Motor neuron (in vitro differentiated cells): ENCODE measurements around the gene THAP4. TPM values are rescaled to one million over a fixed set of nuclear protein-coding genes. Genes with fewer than 3 reads are reported as not detected.

Source experiments
- ATAC-seq, 8 experiments: fragments of 200-7000 bp; cut with Tn5 transposase; replicated peaks in 6 of 8; 2 replicates each; pipeline ENCODE4 v1.8.0; 2021; ENCODE audit warnings: mild to moderate bottlenecking in 8 of 8, moderate library complexity in 8 of 8
- H3K27ac ChIP-seq, 2 donors: fragments of 250-450 bp; sonication (Bioruptor Pico); 2 replicates each; pipeline ENCODE4 v1.9.0; 2021; ENCODE audit warnings: antibody characterized with exemption in 2 of 2, mild to moderate bottlenecking in 2 of 2, moderate library complexity in 1 of 2
- H3K4me1 ChIP-seq, 2 donors: fragments of 250-450 bp; sonication (Bioruptor Pico); replicated peaks in 1 of 2; 2 replicates each; pipeline ENCODE4 v1.6.1; 2021; ENCODE audit warnings: antibody characterized with exemption in 2 of 2, mild to moderate bottlenecking in 2 of 2, moderate library complexity in 1 of 2
- H3K4me3 ChIP-seq, 5 donors: fragments of 250-450 bp; sonication (Bioruptor Pico); 2 replicates each; pipeline ENCODE4 v1.9.0; 2021; ENCODE audit warnings: antibody characterized with exemption in 5 of 5, mild to moderate bottlenecking in 5 of 5, moderate library complexity in 4 of 5
- WGBS, 10 experiments: fragments of 450-650 bp; shearing (Covaris generic); methylation state at CpG; one replicate each; pipeline ENCODE4 v1.0.0; 2022; 5-methylcytosine and 5-hydroxymethylcytosine counted together
- in situ Hi-C, 9 experiments: fragments of 400-800 bp; cut with MboI; loops; one replicate each; pipeline ENCODE4 v1.15.0; 2021; ENCODE audit warnings: low sequenced_read_pairs in 9 of 9, low pct_unique_long_range_greater_than_20kb in 2 of 9; ENCODE audit not compliant: unreplicated experiment in 9 of 9
- total RNA-seq, 8 experiments: library from RNA; unstranded; fragments of 300-600 nt; gene quantifications; 2 replicates each; pipeline versions ENCODE4 v1.2.3 to v1.2.4, GENCODE V29; 2022

THAP4 gene
- total RNA-seq, 8 experiments from 2014 or later: 39.2 to 72.1 (median 48.9) TPM

- peak overlapping the region in 1 of 2 donors; percentile 19 for H3K27ac ChIP-seq
- peak overlapping the region; percentile 13 to 32 (median 29) for H3K4me3 ChIP-seq
Observed at GRCh38 chr2:241609859-241610793, 26.8 kb downstream of the THAP4 start.

GRCh38 chr2:241608881-241609280, 28.1 kb downstream of the THAP4 start:
- in situ Hi-C loops: no loop called here
- H3K27ac ChIP-seq: peak overlapping the region in 1 of 2 donors; percentile 53
- no peak overlapping the region for H3K4me3 ChIP-seq
- peaks cover 0 to 12% of the 10 kb centered on the region in 2 donors for H3K4me1 ChIP-seq
- WGBS, 10 experiments: 60 to 100% (median 95%) methylated on average over 1 to 10 of the region's 10 CpGs; no CpG with 5 or more reads in 3 of the 10 experiments
- no peak for ATAC-seq

More at GRCh38 chr2:241609859-241610793, 26.8 kb downstream of the THAP4 start:
- 10 to 40% (median 28%) methylated on average over 3 to 10 of the region's 76 CpGs; no CpG with 5 or more reads in 6 of the 10 experiments for WGBS, 10 experiments
- peaks cover 0 to 12% of the 10 kb centered on the region in 2 donors for H3K4me1 ChIP-seq
- peak; percentile 92 to 98 (median 95) for ATAC-seq
- in situ Hi-C loops: no loop called here

DNA sequence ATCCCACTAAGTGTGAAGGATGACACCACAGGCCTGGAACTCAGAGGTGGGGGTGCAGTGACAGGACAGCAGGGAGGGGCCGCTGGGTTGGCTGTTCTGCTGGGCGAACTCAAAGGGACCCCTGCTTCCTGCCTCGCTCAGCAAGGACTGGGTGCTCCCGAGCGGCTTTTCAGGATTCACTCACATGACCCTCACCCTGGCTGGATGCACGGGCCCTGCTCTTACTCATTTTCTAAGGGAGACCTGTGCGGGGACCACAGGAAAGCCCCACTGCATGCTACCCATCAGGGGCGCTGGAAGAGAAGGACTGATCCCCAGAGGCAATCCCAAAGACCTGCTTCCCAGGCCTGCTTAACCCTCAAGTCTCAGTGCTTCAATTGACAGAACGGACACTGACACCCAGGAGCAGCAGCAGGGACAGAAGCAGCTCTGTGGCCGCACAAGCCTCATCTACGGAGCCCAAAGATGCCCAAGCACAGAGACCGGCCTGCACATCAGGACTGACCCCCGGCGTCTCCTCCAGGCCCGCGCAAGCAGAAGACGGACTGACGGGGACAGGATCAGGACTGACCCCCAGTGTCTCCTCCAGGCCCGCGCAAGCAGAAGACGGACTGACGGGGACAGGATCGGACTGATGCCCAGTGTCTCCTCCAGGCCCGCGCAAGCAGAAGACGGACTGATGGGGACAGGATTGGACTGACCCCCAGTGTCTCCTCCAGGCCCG, 29.6 kb downstream of the THAP4 start:
- H3K4me1 ChIP-seq: peaks cover 0 to 12% of the 10 kb centered on the region in 2 donors
- H3K27ac ChIP-seq: no peak overlapping the region
- no peak overlapping the region for H3K4me3 ChIP-seq
- ATAC-seq: no peak
- in situ Hi-C loops: no loop called here
- 95 to 100% (median 98%) methylated on average over 2 to 12 of the region's 27 CpGs; no CpG with 5 or more reads in 4 of the 10 experiments for WGBS, 10 experiments

DNA sequence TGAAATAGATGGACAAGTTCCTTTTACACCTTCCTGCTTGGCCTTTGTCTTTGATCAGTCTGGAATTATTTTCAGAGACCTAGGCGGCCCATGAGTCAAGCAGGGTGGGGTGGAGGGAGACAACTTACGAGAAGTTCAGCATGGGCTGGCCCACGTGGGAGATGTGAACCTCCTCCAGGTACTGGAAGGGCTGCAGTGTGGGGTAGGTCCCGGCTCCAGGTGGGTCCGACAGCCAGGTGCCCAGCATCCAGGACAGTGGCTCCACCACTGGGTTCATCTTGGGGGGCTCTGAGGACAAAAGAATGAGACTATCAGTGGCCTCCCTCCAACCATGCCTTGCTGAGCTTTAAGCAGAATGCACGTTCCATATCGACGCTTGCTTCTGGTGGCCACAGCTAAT, 30.8 kb downstream of the THAP4 start:
- in situ Hi-C loops: no loop called here
- ATAC-seq: no peak
- Histone ChIP-seq H3K27ac (no peak overlapping the region), H3K4me1 (peaks cover 0 to 12% of the 10 kb centered on the region in 2 donors), H3K4me3 (no peak overlapping the region)
- WGBS, 10 experiments: 76 to 100% (median 91%) methylated on average over 3 to 7 of the region's 8 CpGs; no CpG with 5 or more reads in 5 of the 10 experiments

DNA sequence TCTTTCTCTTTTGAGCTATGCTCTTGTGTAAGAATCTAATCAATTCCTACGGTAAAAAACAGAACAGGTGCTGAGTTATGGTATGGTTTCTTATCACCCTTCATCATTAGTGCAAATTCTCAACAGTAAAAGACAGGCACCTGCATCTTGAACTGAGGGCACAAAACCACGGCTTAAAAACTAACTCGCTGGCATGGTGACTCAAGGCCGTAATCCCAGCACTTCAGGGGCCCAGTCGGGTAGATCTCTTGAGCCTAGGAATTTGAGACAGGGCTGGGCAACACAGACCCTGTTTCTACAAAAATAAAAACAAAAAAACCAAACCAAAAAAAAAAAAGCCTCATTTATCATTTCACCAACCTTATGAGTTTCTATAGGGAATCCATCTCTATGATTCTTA, 33.3 kb downstream of the THAP4 start:
- in situ Hi-C loops: no loop called here
- no peak for ATAC-seq
- H3K4me3 ChIP-seq: no peak overlapping the region
- no peak overlapping the region for H3K27ac ChIP-seq
- 86 to 100% (median 91%) methylated on average over 2 to 5 of the region's 5 CpGs; no CpG with 5 or more reads in 4 of the 10 experiments for WGBS, 10 experiments
- H3K4me1 ChIP-seq: no peaks in the 10 kb centered on the region

DNA sequence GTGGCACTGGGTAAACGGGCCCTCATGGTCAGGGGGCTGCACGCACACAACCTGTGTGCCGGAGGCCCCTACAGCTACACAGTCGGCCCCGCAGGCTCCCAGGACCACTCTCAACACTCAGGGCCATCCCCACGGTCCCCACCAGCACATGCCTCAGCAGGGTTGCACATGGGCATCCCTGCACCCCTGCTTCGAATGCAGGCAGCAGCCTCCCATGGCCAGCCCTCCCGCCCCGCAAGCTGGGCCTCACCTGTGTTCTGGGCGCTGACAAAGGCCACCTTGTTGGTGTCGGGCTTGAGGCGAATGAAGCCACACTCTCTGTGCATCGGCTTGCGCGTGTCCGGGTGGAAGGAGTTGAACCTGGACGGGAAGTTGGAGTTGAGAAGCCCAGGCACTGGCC, 34.2 kb downstream of the THAP4 start:
- 93% methylated on average over 3 of the region's 17 CpGs; no CpG with 5 or more reads in 9 of the 10 experiments for WGBS, 10 experiments
- Histone ChIP-seq H3K27ac (no peak overlapping the region), H3K4me3 (no peak overlapping the region), H3K4me1 (no peaks in the 10 kb centered on the region)
- ATAC-seq: no peak
- in situ Hi-C loops: no loop called here

GRCh38 chr2:241601841-241602240, 35.1 kb downstream of the THAP4 start:
- Histone ChIP-seq H3K4me3 (no peak overlapping the region), H3K4me1 (no peaks in the 10 kb centered on the region), H3K27ac (no peak overlapping the region)
- 67 to 98% (median 85%) methylated on average over 1 to 8 of the region's 13 CpGs; no CpG with 5 or more reads in 6 of the 10 experiments for WGBS, 10 experiments
- in situ Hi-C loops: no loop called here
- no peak for ATAC-seq

GRCh38 chr2:241599615-241600014, 37.3 kb downstream of the THAP4 start:
- Histone ChIP-seq H3K27ac (no peak overlapping the region), H3K4me3 (no peak overlapping the region), H3K4me1 (no peaks in the 10 kb centered on the region)
- peak in 3 of 8 experiments; percentile 31 to 76 (median 70) for ATAC-seq
- in situ Hi-C loops: no loop called here
- WGBS, 10 experiments: 6 to 93% (median 73%) methylated on average over 1 to 6 of the region's 6 CpGs

DNA sequence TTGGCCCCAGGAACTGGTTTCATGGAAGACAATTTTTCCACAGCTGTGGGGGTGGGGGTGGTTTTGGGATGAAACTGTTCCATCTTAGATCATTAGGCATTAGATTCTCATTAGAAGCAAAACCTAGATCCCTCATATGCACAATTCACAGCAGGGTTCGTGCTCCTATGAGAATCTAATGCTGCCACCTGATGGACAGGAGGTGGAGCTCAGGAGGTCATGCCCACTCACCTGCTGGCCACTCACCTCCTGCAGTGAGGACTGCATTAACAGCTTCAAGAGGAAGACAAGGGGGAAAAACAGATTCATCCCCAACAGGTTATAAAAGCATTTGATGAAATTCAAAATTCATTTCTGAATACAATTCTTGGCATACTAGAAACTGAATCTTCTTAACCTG, 38.5 kb downstream of the THAP4 start:
- Histone ChIP-seq H3K4me1 (no peaks in the 10 kb centered on the region), H3K27ac (no peak overlapping the region), H3K4me3 (no peak overlapping the region)
- WGBS, 10 experiments: 60 to 92% (median 63%) methylated on average over 1 of the region's 1 CpG; no CpG with 5 or more reads in 6 of the 10 experiments
- in situ Hi-C loops: no loop called here
- peak in 3 of 8 experiments; percentile 26 to 42 (median 34) for ATAC-seq

DNA sequence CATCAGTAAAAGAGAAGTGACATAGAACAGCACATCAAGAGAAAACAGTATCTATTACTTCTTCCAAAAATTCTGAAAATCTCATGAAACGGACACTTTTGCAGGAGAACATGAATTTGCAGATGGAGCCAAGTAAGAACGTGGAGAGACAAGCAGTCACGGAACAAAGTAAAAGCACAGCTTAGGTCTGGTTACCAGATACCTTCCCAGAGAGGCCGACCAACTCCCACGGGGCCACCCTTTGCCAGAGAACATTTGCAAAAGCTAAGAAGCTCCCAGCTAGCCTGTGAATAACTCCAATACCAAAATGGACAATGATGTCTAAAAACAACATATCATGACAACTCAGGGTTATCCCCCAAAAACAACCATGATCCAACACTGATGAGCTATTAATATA, 38.9 kb downstream of the THAP4 start:
- H3K27ac ChIP-seq: no peak overlapping the region
- 27 to 95% (median 74%) methylated on average over 2 to 5 of the region's 5 CpGs; no CpG with 5 or more reads in 1 of the 10 experiments for WGBS, 10 experiments

GRCh38 chr2:241597561-241597960, 39.4 kb downstream of the THAP4 start:
- Histone ChIP-seq H3K4me3 (no peak overlapping the region), H3K27ac (no peak overlapping the region), H3K4me1 (no peaks in the 10 kb centered on the region)
- whole genome bisulfite sequencing, 10 experiments: 91 to 100% (median 97%) methylated on average over 2 to 6 of the region's 6 CpGs; no CpG with 5 or more reads in 1 of the 10 experiments
- in situ Hi-C loops: no loop called here
- ATAC-seq: no peak

More for the DNA sequence above, 38.9 kb downstream of the THAP4 start:
- in situ Hi-C loops: no loop called here
- Histone ChIP-seq H3K4me3 (no peak overlapping the region), H3K4me1 (no peaks in the 10 kb centered on the region)
- ATAC-seq: peak in 2 of 8 experiments; percentile 35 to 57

- whole genome bisulfite sequencing, 10 experiments: 75 to 100% (median 91%) methylated on average over 1 to 9 of the region's 15 CpGs; no CpG with 5 or more reads in 3 of the 10 experiments
- no peak for ATAC-seq
Observed at GRCh38 chr2:241595600-241596140, 41.3 kb downstream of the THAP4 start.

More at GRCh38 chr2:241595600-241596140, 41.3 kb downstream of the THAP4 start:
- H3K27ac ChIP-seq: no peak overlapping the region
- no peaks in the 10 kb centered on the region for H3K4me1 ChIP-seq
- H3K4me3 ChIP-seq: no peak overlapping the region
- in situ Hi-C loops: no loop called here
